DND-41 (cell line): Measurements from ENCODE around the gene RGL1.
"Not testable (repeated sequence)": the region's sequence is repeated elsewhere in the genome, so short reads cannot be mapped to it uniquely, and the experiment has no call there.

Experiments used
- ATAC-seq: fragments of 200-7000 bp; cut with Tn5 transposase; 3 replicates; pipeline ENCODE4 v1.9.1; 2021; ENCODE audit warnings: low read depth; ENCODE audit not compliant: insufficient read depth
- DNase-seq: peaks from one replicate; pipeline ENCODE4 v3.0.0-alpha.2; 2020
- H2AFZ ChIP-seq: 2 replicates; pipeline ENCODE4 v1.6.0; 2012; ENCODE audit warnings: low read depth, low read length
- H3K27ac ChIP-seq: 2 replicates; pipeline ENCODE4 v1.5.1; 2012; ENCODE audit warnings: low read length, inconsistent platforms
- H3K27me3 ChIP-seq: fragments of 200-600 bp; sonication (generic); 2 replicates; pipeline ENCODE4 v1.6.0; 2012; ENCODE audit warnings: low read length, mild to moderate bottlenecking, inconsistent platforms; ENCODE audit not compliant: insufficient read depth, poor library complexity
- H3K36me3 ChIP-seq: 2 replicates; pipeline ENCODE4 v1.5.1; 2012; ENCODE audit warnings: low read length, inconsistent platforms; ENCODE audit not compliant: insufficient read depth
- H3K4me1 ChIP-seq: 2 replicates; pipeline ENCODE4 v1.5.1; 2012; ENCODE audit warnings: mild to moderate bottlenecking, low read length; ENCODE audit not compliant: insufficient read depth
- H3K4me2 ChIP-seq: 2 replicates; pipeline ENCODE4 v1.6.0; 2012; ENCODE audit warnings: mild to moderate bottlenecking, moderate library complexity, low read length, inconsistent platforms; ENCODE audit not compliant: insufficient read depth
- H3K4me3 ChIP-seq, 2 experiments: fragments of 200-600 bp in 1 of 2; shearing (Covaris generic) in 1 of 2; 2 replicates each; pipeline ENCODE4 v1.5.1; 2012 to 2016; ENCODE audit warnings: inconsistent platforms in 2 of 2, low read length in 2 of 2, mild to moderate bottlenecking in 2 of 2, low read depth in 1 of 2, moderate library complexity in 1 of 2
- H3K79me2 ChIP-seq: 2 replicates; pipeline ENCODE4 v1.6.0; 2012; ENCODE audit warnings: low read length, inconsistent platforms; ENCODE audit not compliant: insufficient read depth
- H3K9ac ChIP-seq: 2 replicates; pipeline ENCODE4 v1.6.0; 2012; ENCODE audit warnings: low read depth, mild to moderate bottlenecking, inconsistent platforms, low read length, moderate library complexity
- H3K9me3 ChIP-seq: 2 replicates; pipeline ENCODE4 v1.5.1; 2012; ENCODE audit warnings: low read length, moderate library complexity, mild to moderate bottlenecking, inconsistent platforms; ENCODE audit not compliant: insufficient read depth, severe bottlenecking
- H4K20me1 ChIP-seq: 2 replicates; pipeline ENCODE4 v1.6.0; 2012; ENCODE audit warnings: low read length; ENCODE audit not compliant: insufficient read depth
- CTCF ChIP-seq: IDR thresholded peaks from 2 replicates; pipeline ENCODE4 v1.5.1; 2012; ENCODE audit warnings: borderline replicate concordance, low read length, moderate library complexity, mild to moderate bottlenecking; ENCODE audit not compliant: poor library complexity, severe bottlenecking; ENCODE audit errors: extremely low read depth
- EZH2 ChIP-seq: IDR thresholded peaks from 3 replicates; pipeline ENCODE4 v1.6.1; 2012; ENCODE audit warnings: borderline replicate concordance, low read depth, mild to moderate bottlenecking, moderate library complexity, low read length, inconsistent platforms; ENCODE audit not compliant: severe bottlenecking

Gene RGL1

GRCh38 chr1:183780757-183781156 is 24.2 kb upstream of the RGL1 start:
- Histone ChIP-seq H3K4me1 (no peaks in the 10 kb centered on the region), H3K4me3 (no peak overlapping the region), H3K27me3 (no peaks in the 10 kb centered on the region), H3K9me3 (no peaks in the 10 kb centered on the region), H3K27ac (no peak overlapping the region), H3K79me2 (no peaks in the 10 kb centered on the region), H3K9ac (no peak overlapping the region), H2AFZ (no peak overlapping the region), H4K20me1 (no peaks in the 10 kb centered on the region), H3K36me3 (no peaks in the 10 kb centered on the region), H3K4me2 (no peak overlapping the region)
- DNase-seq (no peak), ATAC-seq (no peak)
- no peak for TF ChIP-seq EZH2
- no peak for TF ChIP-seq CTCF

- Histone ChIP-seq H3K79me2 (no peaks in the 10 kb centered on the region), H3K27me3 (no peaks in the 10 kb centered on the region), H3K4me3 (no peak overlapping the region), H2AFZ (no peak overlapping the region), H3K9me3 (no peaks in the 10 kb centered on the region), H3K27ac (no peak overlapping the region), H3K4me1 (no peaks in the 10 kb centered on the region), H4K20me1 (no peaks in the 10 kb centered on the region), H3K9ac (no peak overlapping the region), H3K4me2 (no peak overlapping the region), H3K36me3 (no peaks in the 10 kb centered on the region)
- DNase-seq (no peak), ATAC-seq (no peak)
- TF ChIP-seq CTCF, result no peak
Measured at GRCh38 chr1:183783342-183783741, 21.6 kb upstream of the RGL1 start.

- Histone ChIP-seq H3K36me3 (no peaks in the 10 kb centered on the region), H3K9ac (no peak overlapping the region), H2AFZ (no peak overlapping the region), H3K4me3 (no peak overlapping the region), H3K9me3 (no peaks in the 10 kb centered on the region), H3K27me3 (no peaks in the 10 kb centered on the region), H3K4me1 (no peaks in the 10 kb centered on the region), H3K4me2 (no peak overlapping the region), H4K20me1 (no peaks in the 10 kb centered on the region), H3K79me2 (no peaks in the 10 kb centered on the region), H3K27ac (no peak overlapping the region)
- TF ChIP-seq CTCF, result no peak
- TF ChIP-seq EZH2, result no peak
- DNase-seq, result no peak
- ATAC-seq, result no peak
Measured at GRCh38 chr1:183783767-183784637, 20.9 kb upstream of the RGL1 start.

GRCh38 chr1:183785921-183786320 is 19.0 kb upstream of the RGL1 start:
- not testable (repeated sequence) for H4K20me1 ChIP-seq, H3K79me2 ChIP-seq, H3K27me3 ChIP-seq, H3K36me3 ChIP-seq, DNase-seq, ATAC-seq, H3K4me2 ChIP-seq, H3K4me3 ChIP-seq, H2AFZ ChIP-seq, H3K4me1 ChIP-seq, H3K9me3 ChIP-seq, H3K9ac ChIP-seq, H3K27ac ChIP-seq
